ENCODE measurements around the gene MKX. TPM values are rescaled to one million over a fixed set of nuclear protein-coding genes. Genes with fewer than 3 reads are reported as not detected.
A peak's percentile ranks its signal among the peaks of the same experiment; 100 is the strongest.

The MKX gene
- total RNA-seq, 1 donor from 2014 or later = 5.2 TPM

DNA sequence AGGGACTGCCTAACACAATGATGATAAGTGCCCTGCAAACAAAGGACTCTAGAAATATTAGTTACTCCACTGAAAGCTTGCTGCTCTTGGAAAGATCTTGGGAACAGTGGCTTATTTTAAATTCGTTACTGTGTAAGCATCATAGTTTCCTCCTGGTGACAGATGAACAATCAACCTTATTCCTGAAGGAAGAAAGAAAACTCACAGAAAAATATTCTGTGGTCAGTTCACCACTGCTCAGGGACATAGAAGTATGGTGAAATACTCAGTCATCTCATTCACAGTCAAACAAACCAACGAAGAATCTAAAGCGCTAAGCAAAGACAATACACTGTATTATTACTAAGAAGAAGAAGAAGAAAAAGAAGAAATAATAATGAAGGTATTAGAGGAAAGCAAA is 27.8 kb downstream of the MKX start:
- Histone ChIP-seq H3K9ac (ENCODE audit: low read depth in 1 of 3, low read length in 3 of 3) (no peak overlapping the region), H3K4me3 (ENCODE audit: low read length in 3 of 3) (no peak overlapping the region), H3K9me3 (ENCODE audit: control insufficient read depth in 3 of 3, low read length in 3 of 3) (no peaks in the 10 kb centered on the region), H3K27ac (ENCODE audit: low read depth, low read length) (no peak overlapping the region), H3K4me1 (ENCODE audit: control insufficient read depth in 3 of 3, insufficient read depth in 3 of 3, low read length in 3 of 3) (peaks cover 12 to 23% (median 13%) of the 10 kb centered on the region in 3 donors), H3K27me3 (ENCODE audit: control insufficient read depth in 3 of 3, insufficient read depth in 3 of 3, low read length in 3 of 3) (no peaks in the 10 kb centered on the region), H3K36me3 (ENCODE audit: control insufficient read depth in 3 of 3, insufficient read depth in 3 of 3, low read length in 3 of 3) (no peaks in the 10 kb centered on the region)

DNA sequence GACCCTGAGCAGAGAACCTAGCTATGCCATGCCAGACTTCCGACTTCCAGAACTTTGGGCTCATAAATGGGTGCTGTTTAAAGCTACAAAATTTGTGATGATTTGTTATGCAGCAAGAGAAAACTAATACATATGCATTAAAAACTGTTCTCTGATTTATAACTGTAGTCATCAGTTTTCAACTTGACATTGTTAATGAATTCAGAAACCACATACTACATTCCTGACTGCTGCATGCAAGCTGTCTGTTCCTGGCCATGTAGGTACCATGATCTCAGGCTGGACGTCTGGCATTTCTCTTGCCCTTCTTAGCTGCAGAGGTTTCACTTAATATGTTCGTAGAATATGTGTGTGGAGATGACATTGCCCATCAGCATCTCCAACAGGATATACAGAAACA is 28.4 kb downstream of the MKX start:
- H3K4me1 ChIP-seq (ENCODE audit: control insufficient read depth in 3 of 3, insufficient read depth in 3 of 3, low read length in 3 of 3) = peaks cover 12 to 23% (median 13%) of the 10 kb centered on the region in 3 donors
- H3K36me3 ChIP-seq (ENCODE audit: control insufficient read depth in 3 of 3, insufficient read depth in 3 of 3, low read length in 3 of 3) = no peaks in the 10 kb centered on the region
- H3K9me3 ChIP-seq (ENCODE audit: control insufficient read depth in 3 of 3, low read length in 3 of 3) = no peaks in the 10 kb centered on the region
- no peak overlapping the region for H3K9ac ChIP-seq (ENCODE audit: low read depth in 1 of 3, low read length in 3 of 3)
- H3K27me3 ChIP-seq (ENCODE audit: control insufficient read depth in 3 of 3, insufficient read depth in 3 of 3, low read length in 3 of 3) = no peaks in the 10 kb centered on the region
- no peak overlapping the region for H3K4me3 ChIP-seq (ENCODE audit: low read length in 3 of 3)
- H3K27ac ChIP-seq (ENCODE audit: low read depth, low read length) = no peak overlapping the region

DNA sequence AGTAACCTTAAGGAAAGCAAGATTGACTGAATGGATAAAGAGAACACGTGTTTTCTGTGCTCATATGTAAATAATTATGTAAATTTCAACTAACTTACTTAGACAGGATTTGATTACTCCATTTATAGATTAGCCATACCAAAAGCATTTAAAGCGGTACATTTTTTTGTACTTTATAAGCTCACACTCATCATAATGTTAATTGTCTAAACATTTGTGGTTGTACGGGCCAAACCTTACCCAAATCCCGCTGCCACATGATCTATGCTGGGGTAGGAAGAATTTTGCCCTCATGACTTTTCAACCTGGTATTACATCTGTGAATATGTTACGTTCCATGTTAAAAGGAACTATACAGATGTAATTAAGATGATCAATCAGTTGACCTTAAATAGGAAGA is 29.1 kb downstream of the MKX start:
- Histone ChIP-seq H3K36me3 (ENCODE audit: control insufficient read depth in 3 of 3, insufficient read depth in 3 of 3, low read length in 3 of 3) (no peaks in the 10 kb centered on the region), H3K27me3 (ENCODE audit: control insufficient read depth in 3 of 3, insufficient read depth in 3 of 3, low read length in 3 of 3) (no peaks in the 10 kb centered on the region), H3K9ac (ENCODE audit: low read depth in 1 of 3, low read length in 3 of 3) (no peak overlapping the region), H3K9me3 (ENCODE audit: control insufficient read depth in 3 of 3, low read length in 3 of 3) (no peaks in the 10 kb centered on the region), H3K4me3 (ENCODE audit: low read length in 3 of 3) (no peak overlapping the region), H3K27ac (ENCODE audit: low read depth, low read length) (no peak overlapping the region), H3K4me1 (ENCODE audit: control insufficient read depth in 3 of 3, insufficient read depth in 3 of 3, low read length in 3 of 3) (peaks cover 12 to 23% (median 13%) of the 10 kb centered on the region in 3 donors)

DNA sequence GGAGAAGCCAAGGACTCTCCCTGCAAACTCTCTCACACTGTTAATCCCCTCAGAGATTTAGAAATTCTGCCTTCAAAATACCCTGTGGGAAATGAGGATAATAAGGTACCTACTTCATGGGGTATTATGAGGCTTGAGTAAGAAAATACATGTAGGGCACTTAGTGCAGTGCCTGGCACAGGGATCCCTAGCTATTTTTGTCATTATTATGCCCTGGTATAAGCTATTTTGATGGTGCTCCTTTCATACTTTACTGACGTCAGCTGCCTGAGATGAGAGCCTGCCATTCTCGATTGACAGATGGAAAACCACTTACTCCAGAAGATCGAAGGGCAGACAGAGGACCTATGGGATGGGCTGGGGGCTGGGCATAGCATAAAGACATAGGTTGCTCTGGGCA is 30.1 kb downstream of the MKX start:
- Histone ChIP-seq H3K9me3 (ENCODE audit: control insufficient read depth in 3 of 3, low read length in 3 of 3) (no peaks in the 10 kb centered on the region), H3K4me3 (ENCODE audit: low read length in 3 of 3) (peak overlapping the region in 1 of 3 donors; percentile 38), H3K36me3 (ENCODE audit: control insufficient read depth in 3 of 3, insufficient read depth in 3 of 3, low read length in 3 of 3) (no peaks in the 10 kb centered on the region), H3K27me3 (ENCODE audit: control insufficient read depth in 3 of 3, insufficient read depth in 3 of 3, low read length in 3 of 3) (no peaks in the 10 kb centered on the region), H3K4me1 (ENCODE audit: control insufficient read depth in 3 of 3, insufficient read depth in 3 of 3, low read length in 3 of 3) (peaks cover 12 to 23% (median 13%) of the 10 kb centered on the region in 3 donors), H3K9ac (ENCODE audit: low read depth in 1 of 3, low read length in 3 of 3) (peak overlapping the region in 1 of 3 donors; percentile 0), H3K27ac (ENCODE audit: low read depth, low read length) (no peak overlapping the region)

DNA sequence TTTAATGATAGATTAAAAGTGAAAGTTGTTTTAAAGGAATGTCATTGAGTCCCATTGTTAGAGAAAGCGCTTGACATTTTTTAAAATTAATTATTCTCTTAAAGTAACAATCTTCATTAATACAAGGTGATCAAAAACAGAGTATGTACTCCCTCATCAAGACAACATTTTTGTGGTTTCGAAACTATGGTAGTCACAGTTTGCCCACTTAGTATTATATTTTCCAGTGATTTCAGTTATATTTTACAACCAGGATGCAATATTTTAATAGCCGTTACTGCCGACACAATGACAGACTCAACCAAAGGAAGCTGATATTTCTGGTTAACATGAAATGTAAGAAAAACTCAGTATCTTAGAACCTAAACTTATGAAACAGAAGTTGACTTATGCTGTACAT is 31.3 kb downstream of the MKX start:
- Histone ChIP-seq H3K4me3 (ENCODE audit: low read length in 3 of 3) (no peak overlapping the region), H3K36me3 (ENCODE audit: control insufficient read depth in 3 of 3, insufficient read depth in 3 of 3, low read length in 3 of 3) (no peaks in the 10 kb centered on the region), H3K4me1 (ENCODE audit: control insufficient read depth in 3 of 3, insufficient read depth in 3 of 3, low read length in 3 of 3) (peaks cover 12 to 23% (median 13%) of the 10 kb centered on the region in 3 donors), H3K27ac (ENCODE audit: low read depth, low read length) (no peak overlapping the region), H3K27me3 (ENCODE audit: control insufficient read depth in 3 of 3, insufficient read depth in 3 of 3, low read length in 3 of 3) (no peaks in the 10 kb centered on the region), H3K9me3 (ENCODE audit: control insufficient read depth in 3 of 3, low read length in 3 of 3) (no peaks in the 10 kb centered on the region), H3K9ac (ENCODE audit: low read depth in 1 of 3, low read length in 3 of 3) (peak overlapping the region in 1 of 3 donors; percentile 57)

DNA sequence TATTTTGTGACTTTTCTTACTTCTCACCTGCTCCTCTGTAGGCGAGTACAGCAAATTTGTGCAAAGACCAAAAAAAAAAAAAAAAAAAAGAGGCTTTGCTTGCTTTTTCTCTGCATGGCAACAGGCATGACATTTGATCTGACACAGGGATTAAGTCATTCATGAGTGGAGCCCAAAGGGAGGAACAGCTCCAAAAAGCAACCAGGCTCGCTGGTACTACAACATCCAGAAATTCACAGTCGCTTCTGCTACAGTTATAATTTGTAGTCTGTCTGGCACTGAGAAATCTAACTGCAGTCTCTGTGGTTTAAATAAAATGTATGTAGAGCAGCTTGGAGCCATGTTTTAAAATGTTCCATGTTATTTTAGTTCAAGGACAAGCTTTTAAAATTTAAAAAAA is 31.7 kb downstream of the MKX start:
- Histone ChIP-seq H3K4me3 (ENCODE audit: low read length in 3 of 3) (peak overlapping the region in 1 of 3 donors; percentile 56), H3K4me1 (ENCODE audit: control insufficient read depth in 3 of 3, insufficient read depth in 3 of 3, low read length in 3 of 3) (peaks cover 12 to 23% (median 13%) of the 10 kb centered on the region in 3 donors), H3K27me3 (ENCODE audit: control insufficient read depth in 3 of 3, insufficient read depth in 3 of 3, low read length in 3 of 3) (no peaks in the 10 kb centered on the region), H3K27ac (ENCODE audit: low read depth, low read length) (no peak overlapping the region), H3K9me3 (ENCODE audit: control insufficient read depth in 3 of 3, low read length in 3 of 3) (no peaks in the 10 kb centered on the region), H3K9ac (ENCODE audit: low read depth in 1 of 3, low read length in 3 of 3) (peak overlapping the region in 1 of 3 donors; percentile 57), H3K36me3 (ENCODE audit: control insufficient read depth in 3 of 3, insufficient read depth in 3 of 3, low read length in 3 of 3) (no peaks in the 10 kb centered on the region)

DNA sequence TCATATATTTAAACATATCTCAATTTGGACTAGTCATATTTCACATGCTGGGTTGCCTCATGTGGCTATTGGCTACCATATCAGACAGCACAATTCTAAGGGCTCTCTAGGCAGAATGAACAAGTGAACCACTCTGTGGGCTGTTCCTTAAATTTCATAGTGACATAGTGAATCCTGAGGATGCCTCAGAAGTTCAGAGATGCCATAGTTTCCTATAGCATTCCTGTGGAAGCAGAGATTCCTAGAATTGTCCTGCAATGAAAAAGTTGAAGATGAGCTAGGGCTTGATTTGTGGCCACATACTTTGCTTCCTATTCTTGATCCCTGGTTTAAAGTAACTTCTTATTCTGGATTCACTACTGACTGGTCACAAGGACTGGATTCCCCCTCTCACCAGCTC is 35.6 kb downstream of the MKX start:
- no peak overlapping the region for H3K27ac ChIP-seq (ENCODE audit: low read depth, low read length)
- no peak overlapping the region for H3K4me3 ChIP-seq (ENCODE audit: low read length in 3 of 3)
- peaks cover 4 to 12% (median 5%) of the 10 kb centered on the region in 3 donors for H3K4me1 ChIP-seq (ENCODE audit: control insufficient read depth in 3 of 3, insufficient read depth in 3 of 3, low read length in 3 of 3)
- no peaks in the 10 kb centered on the region for H3K9me3 ChIP-seq (ENCODE audit: control insufficient read depth in 3 of 3, low read length in 3 of 3)
- H3K27me3 ChIP-seq (ENCODE audit: control insufficient read depth in 3 of 3, insufficient read depth in 3 of 3, low read length in 3 of 3) = no peaks in the 10 kb centered on the region
- no peaks in the 10 kb centered on the region for H3K36me3 ChIP-seq (ENCODE audit: control insufficient read depth in 3 of 3, insufficient read depth in 3 of 3, low read length in 3 of 3)
- H3K9ac ChIP-seq (ENCODE audit: low read depth in 1 of 3, low read length in 3 of 3) = no peak overlapping the region

DNA sequence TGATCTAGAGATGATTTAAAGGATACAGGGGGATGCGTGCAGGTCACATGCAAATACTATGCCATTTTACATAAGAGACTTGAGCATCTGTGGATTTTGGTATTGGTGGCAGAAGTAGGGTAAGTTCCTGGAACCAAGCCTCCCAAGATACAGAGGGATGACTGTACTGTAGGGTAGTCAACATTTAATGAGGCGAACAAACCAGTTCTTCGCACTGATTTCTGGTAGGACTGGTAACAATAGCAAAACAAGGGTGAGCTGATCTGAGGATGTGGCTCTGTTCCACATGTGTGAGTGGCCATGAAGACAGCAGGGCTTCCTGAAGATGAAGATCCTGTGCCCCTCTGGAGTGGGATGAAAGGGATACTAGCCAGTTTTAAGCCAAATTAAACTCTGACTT is 36.3 kb downstream of the MKX start:
- Histone ChIP-seq H3K4me1 (ENCODE audit: control insufficient read depth in 3 of 3, insufficient read depth in 3 of 3, low read length in 3 of 3) (peaks cover 0 to 5% (median 0%) of the 10 kb centered on the region in 3 donors), H3K27me3 (ENCODE audit: control insufficient read depth in 3 of 3, insufficient read depth in 3 of 3, low read length in 3 of 3) (no peaks in the 10 kb centered on the region), H3K27ac (ENCODE audit: low read depth, low read length) (no peak overlapping the region), H3K9ac (ENCODE audit: low read depth in 1 of 3, low read length in 3 of 3) (no peak overlapping the region), H3K4me3 (ENCODE audit: low read length in 3 of 3) (no peak overlapping the region), H3K9me3 (ENCODE audit: control insufficient read depth in 3 of 3, low read length in 3 of 3) (no peaks in the 10 kb centered on the region), H3K36me3 (ENCODE audit: control insufficient read depth in 3 of 3, insufficient read depth in 3 of 3, low read length in 3 of 3) (no peaks in the 10 kb centered on the region)

DNA sequence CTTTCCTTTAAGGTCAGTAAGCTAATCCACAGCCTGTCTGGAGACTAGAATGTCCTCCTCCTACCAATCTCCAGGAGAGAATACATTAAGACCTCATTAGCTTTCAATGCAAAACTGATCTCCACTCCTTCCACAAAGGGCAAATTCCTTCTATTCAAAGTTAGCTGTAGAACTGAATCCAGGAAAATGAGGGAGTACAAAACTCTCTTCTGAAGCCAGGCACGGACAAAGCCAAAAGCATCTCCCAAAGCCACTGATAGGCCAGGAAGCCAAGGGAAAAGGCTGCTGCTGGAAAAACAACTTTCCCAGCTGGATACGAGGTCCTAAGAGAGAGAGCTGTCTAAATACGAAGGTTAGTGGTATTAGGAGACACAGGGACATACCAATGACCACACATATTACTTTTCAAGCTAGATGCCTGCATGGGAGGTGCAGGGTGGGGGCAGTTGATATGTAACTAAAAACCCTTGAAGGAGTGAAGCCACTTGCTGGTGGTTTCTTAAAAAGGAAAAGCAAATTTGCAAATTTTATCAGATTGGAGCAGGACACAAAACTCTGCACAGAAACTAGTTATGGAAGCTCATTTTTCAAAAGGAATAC is 43.6 kb downstream of the MKX start:
- H3K36me3 ChIP-seq (ENCODE audit: control insufficient read depth in 3 of 3, insufficient read depth in 3 of 3, low read length in 3 of 3) = no peaks in the 10 kb centered on the region
- H3K9me3 ChIP-seq (ENCODE audit: control insufficient read depth in 3 of 3, low read length in 3 of 3) = no peaks in the 10 kb centered on the region
- peaks cover 0 to 3% (median 0%) of the 10 kb centered on the region in 3 donors for H3K4me1 ChIP-seq (ENCODE audit: control insufficient read depth in 3 of 3, insufficient read depth in 3 of 3, low read length in 3 of 3)
- no peak overlapping the region for H3K4me3 ChIP-seq (ENCODE audit: low read length in 3 of 3)
- H3K27me3 ChIP-seq (ENCODE audit: control insufficient read depth in 3 of 3, insufficient read depth in 3 of 3, low read length in 3 of 3) = no peaks in the 10 kb centered on the region
- H3K9ac ChIP-seq (ENCODE audit: low read depth in 1 of 3, low read length in 3 of 3) = no peak overlapping the region
- H3K27ac ChIP-seq (ENCODE audit: low read depth, low read length) = no peak overlapping the region

DNA sequence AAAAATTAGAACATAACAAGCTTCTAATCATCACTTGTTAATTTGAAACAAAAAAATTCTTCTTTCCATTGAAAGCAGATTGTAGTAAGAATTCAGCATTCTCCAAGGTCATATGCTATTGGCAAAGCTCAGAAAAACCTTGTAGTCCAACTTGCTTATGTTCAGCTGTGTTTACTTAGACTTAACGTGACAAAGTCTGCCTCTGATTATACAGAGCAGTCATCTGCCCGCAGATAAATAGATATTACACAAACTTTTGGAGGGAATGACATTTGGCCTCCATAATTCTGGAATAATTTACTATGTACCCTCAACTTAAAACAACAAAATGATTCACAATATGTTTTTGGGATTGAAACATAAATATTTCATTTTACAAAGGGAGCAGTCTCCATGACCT is 45.8 kb downstream of the MKX start:
- peaks cover 0 to 3% (median 0%) of the 10 kb centered on the region in 3 donors for H3K4me1 ChIP-seq (ENCODE audit: control insufficient read depth in 3 of 3, insufficient read depth in 3 of 3, low read length in 3 of 3)
- H3K27me3 ChIP-seq (ENCODE audit: control insufficient read depth in 3 of 3, insufficient read depth in 3 of 3, low read length in 3 of 3) = no peaks in the 10 kb centered on the region
- H3K9ac ChIP-seq (ENCODE audit: low read depth in 1 of 3, low read length in 3 of 3) = no peak overlapping the region
- H3K9me3 ChIP-seq (ENCODE audit: control insufficient read depth in 3 of 3, low read length in 3 of 3) = no peaks in the 10 kb centered on the region
- H3K27ac ChIP-seq (ENCODE audit: low read depth, low read length) = no peak overlapping the region
- H3K4me3 ChIP-seq (ENCODE audit: low read length in 3 of 3) = no peak overlapping the region
- H3K36me3 ChIP-seq (ENCODE audit: control insufficient read depth in 3 of 3, insufficient read depth in 3 of 3, low read length in 3 of 3) = no peaks in the 10 kb centered on the region

Measured in skeletal muscle tissue (tissue), 4 donors.